ENCODE data around the gene SMYD4. TPM values are rescaled to one million over a fixed set of nuclear protein-coding genes. Genes with fewer than 3 reads are reported as not detected.

Gene SMYD4
- total and polyA plus RNA-seq, 9 of the 15 experiments (the other 6 are each of a cell fraction or from before 2014, with no cell fraction given) = 1.3 to 10.2 (median 6.7) TPM

DNA sequence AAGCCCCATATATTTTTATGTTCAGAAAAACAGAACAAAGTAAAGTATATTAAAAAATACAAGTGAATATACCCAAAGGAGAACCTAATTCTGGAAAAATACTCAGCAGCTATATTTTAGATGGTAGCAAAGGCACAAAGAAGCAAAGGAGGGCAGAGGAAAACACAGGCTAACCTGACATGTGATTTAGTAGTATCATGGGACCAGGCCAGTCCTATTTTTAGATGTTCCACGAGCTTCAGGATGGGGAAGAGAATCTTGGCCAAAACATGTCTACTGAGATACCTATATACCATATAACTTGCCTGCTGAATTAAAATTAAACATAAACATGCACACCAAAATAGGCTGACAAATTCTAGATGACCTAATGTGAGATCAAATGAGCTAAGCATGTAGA is 32.9 kb downstream of the SMYD4 start:
- no peak overlapping the region for H3K27ac ChIP-seq (ENCODE audit: extremely low read depth, low read depth, low read length)
- no peaks in the 10 kb centered on the region for H3K9me3 ChIP-seq (replicated peaks; ENCODE audit: control insufficient read depth, insufficient read depth, low read depth, low read length)
- intact Hi-C loops (cut with micrococcal nuclease) (no loop called here), in situ Hi-C loops (cut with MboI) (no loop called here)
- ChIA-PET CTCF (ENCODE audit: low intra/inter-chr PET ratio) (no interaction called here), POLR2A (interaction anchor here (0.7 to 1.2 kb wide), 3 partner anchors 32 to 122 kb away, joined by 3 to 5 read pairs (median 3); no protein-coding TSS in a partner anchor)
- DNase-seq (ENCODE audit: extremely low read depth in 1 of 4, low spot score in 3 of 4) (no peak), FAIRE-seq (no peak), ATAC-seq (no peak)
- H3K36me3 ChIP-seq (ENCODE audit: control insufficient read depth, insufficient read depth, low read length) = peaks cover 19% of the 10 kb centered on the region; the same call in 2 of the 3 replicates
- H3K4me1 ChIP-seq (replicated peaks in 1 of 2; ENCODE audit: control insufficient read depth in 2 of 2, insufficient read depth in 2 of 2, low read length in 2 of 2) = peaks cover 22 to 23% of the 10 kb centered on the region in 2 experiments; a peak in 4 of 5 replicates
- H3K9me1 ChIP-seq (ENCODE audit: control insufficient read depth, insufficient read depth, low read length) = no peaks in the 10 kb centered on the region
- H3K79me2 ChIP-seq (ENCODE audit: control insufficient read depth, insufficient read depth, low read length) = no peaks in the 10 kb centered on the region
- BruUV-seq (replicated peaks) = no TSS peak
- H3K27me3 ChIP-seq (ENCODE audit: control insufficient read depth in 2 of 2, insufficient read depth in 2 of 2, low read length in 2 of 2) = no peaks in the 10 kb centered on the region
- WGBS (ENCODE audit: insufficient coverage, low coverage, missing lambda C conversion rate) = 7% methylated on average over 1 of the region's 1 CpG
- H4K20me1 ChIP-seq (replicated peaks; ENCODE audit: control insufficient read depth, insufficient read depth, low read length) = no peaks in the 10 kb centered on the region
- H3K4me2 ChIP-seq (ENCODE audit: insufficient read depth, low read length) = no peak overlapping the region
- no peak overlapping the region for H2AFZ ChIP-seq (ENCODE audit: low read depth, low read length)
- 0 out of 2 replicates have a peak, but pooled peaks have one; percentile 54 for TF ChIP-seq MEF2D (tag; conservative IDR thresholded peaks at IDR 0.05; ENCODE audit: low read depth)
- no peak for TF ChIP-seq ZNF12 (CRISPR knock-in tag; IDR thresholded peaks at IDR 0.05)
- no peak for TF ChIP-seq PML (IDR thresholded peaks at IDR 0.05; ENCODE audit: low read length)
- no peak for TF ChIP-seq SMARCA4 (IDR thresholded peaks at IDR 0.05)
- TF ChIP-seq HOXB6 (CRISPR knock-in tag; IDR thresholded peaks at IDR 0.05; ENCODE audit: borderline replicate concordance) = no peak
- TF ChIP-seq, protein P1, sequence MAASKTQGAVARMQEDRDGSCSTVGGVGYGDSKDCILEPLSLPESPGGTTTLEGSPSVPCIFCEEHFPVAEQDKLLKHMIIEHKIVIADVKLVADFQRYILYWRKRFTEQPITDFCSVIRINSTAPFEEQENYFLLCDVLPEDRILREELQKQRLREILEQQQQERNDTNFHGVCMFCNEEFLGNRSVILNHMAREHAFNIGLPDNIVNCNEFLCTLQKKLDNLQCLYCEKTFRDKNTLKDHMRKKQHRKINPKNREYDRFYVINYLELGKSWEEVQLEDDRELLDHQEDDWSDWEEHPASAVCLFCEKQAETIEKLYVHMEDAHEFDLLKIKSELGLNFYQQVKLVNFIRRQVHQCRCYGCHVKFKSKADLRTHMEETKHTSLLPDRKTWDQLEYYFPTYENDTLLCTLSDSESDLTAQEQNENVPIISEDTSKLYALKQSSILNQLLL (CRISPR knock-in tag; IDR thresholded peaks at IDR 0.05; ENCODE audit: borderline replicate concordance) = no peak
- TF ChIP-seq ZBTB8A (IDR thresholded peaks at IDR 0.05; ENCODE audit: partially characterized antibody) = no peak
- no peak for TF ChIP-seq TCF3 (CRISPR knock-in tag; IDR thresholded peaks at IDR 0.05)
- TF ChIP-seq TAL1 (IDR thresholded peaks at IDR 0.05) = no peak
- TF ChIP-seq NCOA1 (IDR thresholded peaks at IDR 0.05; ENCODE audit: low read depth) = no peak
- TF ChIP-seq NFATC3 (IDR thresholded peaks at IDR 0.05) = no peak
- TF ChIP-seq, protein P2, sequence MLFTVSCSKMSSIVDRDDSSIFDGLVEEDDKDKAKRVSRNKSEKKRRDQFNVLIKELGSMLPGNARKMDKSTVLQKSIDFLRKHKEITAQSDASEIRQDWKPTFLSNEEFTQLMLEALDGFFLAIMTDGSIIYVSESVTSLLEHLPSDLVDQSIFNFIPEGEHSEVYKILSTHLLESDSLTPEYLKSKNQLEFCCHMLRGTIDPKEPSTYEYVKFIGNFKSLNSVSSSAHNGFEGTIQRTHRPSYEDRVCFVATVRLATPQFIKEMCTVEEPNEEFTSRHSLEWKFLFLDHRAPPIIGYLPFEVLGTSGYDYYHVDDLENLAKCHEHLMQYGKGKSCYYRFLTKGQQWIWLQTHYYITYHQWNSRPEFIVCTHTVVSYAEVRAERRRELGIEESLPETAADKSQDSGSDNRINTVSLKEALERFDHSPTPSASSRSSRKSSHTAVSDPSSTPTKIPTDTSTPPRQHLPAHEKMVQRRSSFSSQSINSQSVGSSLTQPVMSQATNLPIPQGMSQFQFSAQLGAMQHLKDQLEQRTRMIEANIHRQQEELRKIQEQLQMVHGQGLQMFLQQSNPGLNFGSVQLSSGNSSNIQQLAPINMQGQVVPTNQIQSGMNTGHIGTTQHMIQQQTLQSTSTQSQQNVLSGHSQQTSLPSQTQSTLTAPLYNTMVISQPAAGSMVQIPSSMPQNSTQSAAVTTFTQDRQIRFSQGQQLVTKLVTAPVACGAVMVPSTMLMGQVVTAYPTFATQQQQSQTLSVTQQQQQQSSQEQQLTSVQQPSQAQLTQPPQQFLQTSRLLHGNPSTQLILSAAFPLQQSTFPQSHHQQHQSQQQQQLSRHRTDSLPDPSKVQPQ (CRISPR knock-in tag; IDR thresholded peaks at IDR 0.05; ENCODE audit: borderline replicate concordance) = no peak
- TF ChIP-seq SAP30 (IDR thresholded peaks at IDR 0.05; ENCODE audit: borderline replicate concordance, insufficient read depth, low read depth, low read length, poor library complexity, severe bottlenecking) = no peak
- TF ChIP-seq ZNF668 (CRISPR knock-in tag; IDR thresholded peaks at IDR 0.05) = no peak
- no peak for TF ChIP-seq PCBP1 (IDR thresholded peaks at IDR 0.05; ENCODE audit: low read depth, low read length, poor library complexity, severe bottlenecking)
- TF ChIP-seq, protein P3, sequence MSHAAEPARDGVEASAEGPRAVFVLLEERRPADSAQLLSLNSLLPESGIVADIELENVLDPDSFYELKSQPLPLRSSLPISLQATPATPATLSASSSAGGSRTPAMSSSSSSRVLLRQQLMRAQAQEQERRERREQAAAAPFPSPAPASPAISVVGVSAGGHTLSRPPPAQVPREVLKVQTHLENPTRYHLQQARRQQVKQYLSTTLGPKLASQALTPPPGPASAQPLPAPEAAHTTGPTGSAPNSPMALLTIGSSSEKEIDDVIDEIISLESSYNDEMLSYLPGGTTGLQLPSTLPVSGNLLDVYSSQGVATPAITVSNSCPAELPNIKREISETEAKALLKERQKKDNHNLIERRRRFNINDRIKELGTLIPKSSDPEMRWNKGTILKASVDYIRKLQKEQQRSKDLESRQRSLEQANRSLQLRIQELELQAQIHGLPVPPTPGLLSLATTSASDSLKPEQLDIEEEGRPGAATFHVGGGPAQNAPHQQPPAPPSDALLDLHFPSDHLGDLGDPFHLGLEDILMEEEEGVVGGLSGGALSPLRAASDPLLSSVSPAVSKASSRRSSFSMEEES (CRISPR knock-in tag; IDR thresholded peaks at IDR 0.05) = peak; percentile 1; the same call in 1 of the 2 replicates
- no peak overlapping the region for H3K9ac ChIP-seq (ENCODE audit: insufficient read depth in 1 of 2, low read depth in 2 of 2, low read length in 2 of 2)
- no peak overlapping the region for H3K4me3 ChIP-seq

Measured in K562 (cell line).